Pancreas (tissue), 10 donors: ENCODE results near the gene TRIM9. TPM values are rescaled to one million over a fixed set of nuclear protein-coding genes. Genes with fewer than 3 reads are reported as not detected.

Experiments
- ATAC-seq, 4 donors: fragments of 200-7000 bp; cut with Tn5 transposase; one replicate each; pipeline versions ENCODE4 v1.8.0 to v1.9.1; 2020; ENCODE audit warnings: mild to moderate bottlenecking in 4 of 4, moderate library complexity in 4 of 4
- DNase-seq, 6 donors: peaks; one replicate each; pipeline ENCODE4 v3.0.0-alpha.2; 2020
- FAIRE-seq: peaks from 2 replicates; lab custom pipeline; 2012; peaks lifted over from hg19 to GRCh38; lab: Jason Lieb, UNC
- H3K27ac ChIP-seq, 4 donors: fragments of 200-600 bp; sonication (generic); 1 replicate in 3 of 4; 2 replicates in 1 of 4; pipeline versions ENCODE4 v1.5.0 to v1.8.0; 2020
- H3K27me3 ChIP-seq, 4 donors: fragments of 200-600 bp; one replicate each; pipeline ENCODE4 v1.8.0; 2021
- H3K36me3 ChIP-seq, 3 donors: fragments of 200-600 bp; sonication (generic) in 1 of 3; one replicate each; pipeline versions ENCODE4 v1.5.0 to v1.8.0; 2020 to 2021
- H3K4me1 ChIP-seq, 3 donors: fragments of 200-600 bp; one replicate each; pipeline ENCODE4 v1.8.0; 2021
- H3K4me3 ChIP-seq, 4 donors: fragments of 200-600 bp; sonication (generic) in 2 of 4; one replicate each; pipeline versions ENCODE4 v1.5.0 to v1.8.0; 2020 to 2021
- H3K9me3 ChIP-seq, 4 donors: fragments of 200-600 bp; one replicate each; pipeline ENCODE4 v1.8.0; 2021
- CTCF ChIP-seq, 4 donors: fragments of 200-600 bp; sonication (generic) in 3 of 4; IDR thresholded peaks; one replicate each; pipeline versions ENCODE4 v1.5.0 to v1.8.0; 2021; ENCODE audit warnings: antibody characterized with exemption in 4 of 4
- WGBS, 2 donors: extraction: QIAGEN DNeasy Blood & Tissue Kit; methylation state at CpG; one replicate each; pipeline ENCODE4 v1.1.7; 2013; 5-methylcytosine and 5-hydroxymethylcytosine counted together
- intact Hi-C, 3 donors: fragments of 100-400 bp; cut with DNase I; formaldehyde crosslinking; loops; one replicate each; pipeline versions ENCODE4 v1.11.1 to v1.14.2; 2022
- polyA plus RNA-seq, 2 donors: library from polyadenylated mRNA; stranded (reverse); fragments of 200-250 nt; gene quantifications; one replicate each; pipeline ENCODE4 v1.2.3, GENCODE V29; 2013
- total RNA-seq, 6 donors: library from RNA; stranded (reverse); fragmentation: NEBNext Ultra II Directional in 4 of 6; extraction: Animal tissue kit (Norgen Biotek cat#: 25700) in 4 of 6; gene quantifications; one replicate each; pipeline versions ENCODE4 v1.2.1 to v1.2.4, GENCODE V29; 2021 to 2023
- donor health status: healthy with polysubstance abuse.
- donor health status: DM: no; HTN: no; CAD: no; lungs with moderate emphysema.
- donor health status: DM: no; HTN: no; CAD: no.
- donor health status: control.
- donor health status: control.
- donor health status: Bipolar disorder and iron deficiency.
- donor health status: DM: yes; HTN: yes; CAD: no.
- donor health status: DM: no; HTN: no; CAD: no.
- donor health status: DM: no; HTN: no; CAD: no.
- donor health status: DM: yes; HTN: yes; CAD: no.

TRIM9 gene
- total and polyA plus RNA-seq, 8 donors = 0.25 to 3.4 (median 0.79) TPM

- intact Hi-C loops = no loop called here
- Histone ChIP-seq H3K4me3 (no peak overlapping the region), H3K9me3 (no peaks in the 10 kb centered on the region), H3K4me1 (no peaks in the 10 kb centered on the region), H3K27ac (no peak overlapping the region), H3K27me3 (no peaks in the 10 kb centered on the region), H3K36me3 (no peaks in the 10 kb centered on the region)
- ATAC-seq (peak in 1 of 4 donors; percentile 29), FAIRE-seq (no peak), DNase-seq (no peak)
- TF ChIP-seq CTCF (IDR thresholded peaks at IDR 0.05) = no peak
- WGBS, 2 donors = 69 to 93% methylated on average over 1 of the region's 1 CpG
These were observed 12.6 kb downstream of the TRIM9 start for GRCh38 chr14:51082349-51082748.

- no peaks in the 10 kb centered on the region for H3K27me3 ChIP-seq
- no peak for TF ChIP-seq CTCF (IDR thresholded peaks at IDR 0.05)
- no peaks in the 10 kb centered on the region for H3K36me3 ChIP-seq
- DNase-seq (no peak), ATAC-seq (no peak), FAIRE-seq (no peak)
- intact Hi-C loops = no loop called here
- no peaks in the 10 kb centered on the region for H3K9me3 ChIP-seq
- no peak overlapping the region for H3K4me3 ChIP-seq
- 63 to 72% methylated on average over 3 of the region's 3 CpGs for WGBS, 2 donors
- no peaks in the 10 kb centered on the region for H3K4me1 ChIP-seq
- H3K27ac ChIP-seq = no peak overlapping the region
These were observed 13.2 kb downstream of the TRIM9 start for GRCh38 chr14:51081712-51082111.

GRCh38 chr14:51081209-51081608, 13.7 kb downstream of the TRIM9 start:
- no peak overlapping the region for H3K27ac ChIP-seq
- FAIRE-seq (no peak), DNase-seq (no peak), ATAC-seq (no peak)
- 67 to 79% methylated on average over 4 of the region's 4 CpGs for WGBS, 2 donors
- no peak for TF ChIP-seq CTCF (IDR thresholded peaks at IDR 0.05)
- H3K4me1 ChIP-seq = no peaks in the 10 kb centered on the region
- intact Hi-C loops = no loop called here
- H3K36me3 ChIP-seq = no peaks in the 10 kb centered on the region
- no peaks in the 10 kb centered on the region for H3K9me3 ChIP-seq
- no peak overlapping the region for H3K4me3 ChIP-seq
- H3K27me3 ChIP-seq = no peaks in the 10 kb centered on the region

- no peak for TF ChIP-seq CTCF (IDR thresholded peaks at IDR 0.05)
- Histone ChIP-seq H3K4me3 (no peak overlapping the region), H3K9me3 (no peaks in the 10 kb centered on the region), H3K27me3 (no peaks in the 10 kb centered on the region), H3K27ac (no peak overlapping the region), H3K4me1 (no peaks in the 10 kb centered on the region), H3K36me3 (no peaks in the 10 kb centered on the region)
- intact Hi-C loops = no loop called here
- no peak for FAIRE-seq
- WGBS, 2 donors = 21 to 24% methylated on average over 3 of the region's 3 CpGs
- no peak for DNase-seq
- no peak for ATAC-seq
These were observed 14.3 kb downstream of the TRIM9 start for GRCh38 chr14:51080645-51081044.

GRCh38 chr14:51079489-51079888, 15.4 kb downstream of the TRIM9 start:
- WGBS, 2 donors = 5 to 11% methylated on average over 1 of the region's 1 CpG
- DNase-seq (no peak), FAIRE-seq (no peak), ATAC-seq (no peak)
- no peaks in the 10 kb centered on the region for H3K4me1 ChIP-seq
- H3K27me3 ChIP-seq = no peaks in the 10 kb centered on the region
- no peak overlapping the region for H3K27ac ChIP-seq
- H3K36me3 ChIP-seq = no peaks in the 10 kb centered on the region
- H3K4me3 ChIP-seq = no peak overlapping the region
- intact Hi-C loops = no loop called here
- no peak for TF ChIP-seq CTCF (IDR thresholded peaks at IDR 0.05)
- H3K9me3 ChIP-seq = no peaks in the 10 kb centered on the region
